Hippocampal formation (tissue), 2 donors: ENCODE measurements around the gene ITSN2.
"Not testable (repeated sequence)": the region's sequence is repeated elsewhere in the genome, so short reads cannot be mapped to it uniquely, and the experiment has no call there.

Experiments used
- DNase-seq, 2 donors: peaks; one replicate each; lab custom pipeline; 2025; lab: John Stamatoyannopoulos, UW

The ITSN2 gene

GRCh38 chr2:24360050-24360962 is at the start of gene ITSN2:
Gene ITSN2 (minus strand): TSS chr2:24360536. CDS start chr2:24328082, 32,454 bp downstream.
- peak; percentile 51 to 66 for DNase-seq

GRCh38 chr2:24409171-24409570 is 48.8 kb upstream of the ITSN2 start:
- no peak for DNase-seq

GRCh38 chr2:24408704-24409103 is 48.4 kb upstream of the ITSN2 start:
- DNase-seq = not testable (repeated sequence)

GRCh38 chr2:24404491-24404921 is 44.2 kb upstream of the ITSN2 start:
- DNase-seq = no peak

GRCh38 chr2:24403832-24404212 is 43.5 kb upstream of the ITSN2 start:
- DNase-seq = no peak

- no peak for DNase-seq
Measured at GRCh38 chr2:24403168-24403831, 43.0 kb upstream of the ITSN2 start.

- DNase-seq = peak in 1 of 2 donors; percentile 9
Measured at GRCh38 chr2:24402242-24403097, 42.1 kb upstream of the ITSN2 start.

GRCh38 chr2:24400207-24400907 is 40.0 kb upstream of the ITSN2 start:
- DNase-seq = no peak

GRCh38 chr2:24399434-24400206 is 39.3 kb upstream of the ITSN2 start:
- no peak for DNase-seq

GRCh38 chr2:24394998-24395397 is 34.7 kb upstream of the ITSN2 start:
- no peak for DNase-seq

- DNase-seq = no peak
Measured at GRCh38 chr2:24392542-24393059, 32.3 kb upstream of the ITSN2 start.

GRCh38 chr2:24385366-24385765 is 25.0 kb upstream of the ITSN2 start:
- DNase-seq = no peak

GRCh38 chr2:24382363-24383073 is 22.2 kb upstream of the ITSN2 start:
- peak; percentile 36 to 60 for DNase-seq

- DNase-seq = no peak
Measured at GRCh38 chr2:24380820-24381219, 20.5 kb upstream of the ITSN2 start.

GRCh38 chr2:24375349-24376087 is 15.2 kb upstream of the ITSN2 start:
- no peak for DNase-seq

GRCh38 chr2:24374301-24374700 is 14.0 kb upstream of the ITSN2 start:
- no peak for DNase-seq

- no peak for DNase-seq
Measured at GRCh38 chr2:24372033-24372432, 11.7 kb upstream of the ITSN2 start.

- DNase-seq = no peak
Measured at GRCh38 chr2:24365826-24366225, 5.5 kb upstream of the ITSN2 start.

GRCh38 chr2:24365051-24365450 is 4.7 kb upstream of the ITSN2 start:
- peak in 1 of 2 donors; percentile 13 for DNase-seq
